HG02885 (cell line): ENCODE results near the gene MAL.

Source experiments
- ATAC-seq: cut with Tn5 transposase; IDR thresholded peaks from one replicate; pipeline ENCODE4 v1.9.1; 2021; ENCODE audit warnings: mild to moderate bottlenecking; ENCODE audit not compliant: unreplicated experiment, poor library complexity

MAL gene

GRCh38 chr2:95044601-95045000 is 19.1 kb downstream of the MAL start:
- ATAC-seq, result no peak

- ATAC-seq, result no peak
These were observed 21.0 kb downstream of the MAL start for GRCh38 chr2:95046371-95047112.

DNA sequence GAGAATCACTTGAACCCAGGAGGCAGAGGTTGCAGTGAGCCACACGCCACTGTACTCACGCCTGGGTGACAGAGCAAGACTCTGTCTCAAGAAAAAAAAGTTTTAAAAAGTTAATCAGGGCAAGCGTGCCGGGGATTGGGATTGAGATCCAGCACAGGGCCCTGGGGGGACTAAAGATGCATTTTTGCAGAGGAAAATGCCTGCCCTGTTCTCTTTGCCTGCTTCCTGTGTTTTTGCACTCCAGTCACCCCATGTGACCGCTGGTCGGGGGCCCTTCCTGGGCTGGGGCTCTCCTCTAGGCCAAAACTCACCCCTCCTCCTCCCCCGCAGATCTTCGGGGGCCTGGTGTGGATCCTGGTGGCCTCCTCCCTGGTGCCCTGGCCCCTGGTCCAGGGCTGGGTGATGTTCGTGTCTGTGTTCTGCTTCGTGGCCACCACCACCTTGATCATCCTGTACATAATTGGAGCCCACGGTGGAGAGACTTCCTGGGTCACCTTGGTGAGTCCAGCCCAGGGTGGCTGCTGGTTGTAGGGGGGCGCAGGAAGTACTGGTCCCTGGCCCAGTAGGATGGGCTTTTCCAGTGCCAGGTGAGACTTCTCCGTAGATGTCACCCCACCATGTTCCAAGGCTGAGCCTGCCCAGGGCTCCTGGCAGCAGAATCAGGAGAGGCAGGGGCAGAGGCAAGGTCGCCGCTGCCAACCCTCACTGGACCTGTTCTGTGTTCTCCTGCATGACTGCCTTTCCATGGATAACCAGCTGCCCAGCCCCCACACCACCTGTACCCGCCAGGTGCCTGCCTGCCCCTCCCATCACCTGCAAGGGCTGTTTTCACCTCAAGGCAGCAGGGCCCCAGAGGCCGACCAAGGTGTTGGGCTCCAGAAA is 22.4 kb downstream of the MAL start:
- no peak for ATAC-seq

GRCh38 chr2:95048825-95049682 is 23.5 kb downstream of the MAL start:
- no peak for ATAC-seq

DNA sequence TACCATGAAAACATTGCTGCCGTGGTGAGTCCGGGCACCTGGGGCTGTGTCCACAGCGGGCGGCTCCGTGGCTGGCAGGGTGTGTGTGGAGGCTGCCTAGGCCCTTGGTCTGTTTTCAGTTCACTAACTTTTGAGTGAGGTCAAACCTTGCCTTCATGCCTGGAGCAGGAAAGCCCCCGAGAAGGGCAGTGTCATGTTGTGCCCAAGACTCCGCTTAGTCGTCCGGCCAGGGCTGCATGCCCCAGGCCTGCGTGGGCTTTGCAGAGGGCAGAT is 24.1 kb downstream of the MAL start:
- no peak for ATAC-seq

GRCh38 chr2:95049961-95050360 is 24.5 kb downstream of the MAL start:
- no peak for ATAC-seq

DNA sequence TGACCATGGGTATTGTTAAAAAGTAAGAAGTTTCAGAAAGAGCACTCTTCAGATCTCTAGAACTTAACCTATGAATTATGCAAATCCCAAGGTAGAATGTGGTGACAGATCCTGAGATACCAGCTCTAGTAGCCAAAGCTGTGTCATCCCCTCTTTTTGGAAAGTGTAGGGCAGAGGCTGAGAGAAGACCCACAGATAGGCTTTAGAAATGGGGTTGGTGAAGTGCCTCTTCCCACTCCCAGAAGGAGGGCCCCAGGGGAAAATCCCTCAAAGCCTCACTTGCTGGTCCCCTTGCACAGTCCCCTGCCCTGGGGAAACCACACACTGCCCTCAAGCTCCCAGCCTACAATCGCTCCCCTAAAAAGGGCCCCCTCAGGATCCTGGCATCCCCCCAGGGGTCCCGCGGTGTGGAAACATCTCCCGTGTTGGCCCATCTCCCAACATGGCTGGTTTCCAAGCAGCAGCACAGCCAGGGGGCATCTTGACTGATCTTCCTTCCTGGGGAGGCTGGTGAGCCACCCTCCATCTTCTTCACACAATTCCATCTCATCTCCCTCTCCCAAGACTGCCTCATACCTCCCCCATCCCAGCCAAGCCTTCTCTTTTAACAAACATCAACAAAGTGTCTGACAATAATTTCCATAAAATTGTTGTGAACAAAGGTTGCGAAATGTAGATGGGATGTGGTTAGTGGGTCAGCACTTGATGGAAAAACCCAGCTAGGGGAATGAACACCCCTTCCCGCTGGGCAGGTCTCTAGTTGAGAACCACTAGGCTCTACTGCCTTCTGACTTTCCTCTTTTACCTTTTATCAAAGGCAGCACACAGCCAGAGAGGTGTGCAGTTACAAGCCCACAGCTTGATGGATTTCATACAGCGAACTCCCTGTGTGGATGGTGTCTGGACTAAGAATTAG is 25.1 kb downstream of the MAL start:
- ATAC-seq, result no peak

DNA sequence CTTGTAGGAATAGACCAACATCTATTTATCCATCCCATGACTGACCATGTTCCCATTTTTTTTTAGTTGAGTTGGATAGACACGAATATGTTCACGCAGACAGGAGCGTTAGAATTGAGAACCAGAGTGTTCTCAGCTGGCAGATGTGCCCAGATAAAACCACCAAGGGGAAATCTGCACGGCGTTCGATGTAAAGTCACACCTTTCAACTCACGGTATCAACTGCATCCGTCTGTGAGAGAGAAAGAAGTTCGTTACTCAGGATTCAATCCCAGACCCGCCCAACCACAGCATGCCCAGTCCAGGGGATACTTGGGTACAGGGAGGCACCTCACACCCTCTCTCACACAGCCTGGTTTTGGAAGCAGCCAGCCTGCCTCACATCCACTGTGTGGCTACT is 26.1 kb downstream of the MAL start:
- ATAC-seq, result no peak

DNA sequence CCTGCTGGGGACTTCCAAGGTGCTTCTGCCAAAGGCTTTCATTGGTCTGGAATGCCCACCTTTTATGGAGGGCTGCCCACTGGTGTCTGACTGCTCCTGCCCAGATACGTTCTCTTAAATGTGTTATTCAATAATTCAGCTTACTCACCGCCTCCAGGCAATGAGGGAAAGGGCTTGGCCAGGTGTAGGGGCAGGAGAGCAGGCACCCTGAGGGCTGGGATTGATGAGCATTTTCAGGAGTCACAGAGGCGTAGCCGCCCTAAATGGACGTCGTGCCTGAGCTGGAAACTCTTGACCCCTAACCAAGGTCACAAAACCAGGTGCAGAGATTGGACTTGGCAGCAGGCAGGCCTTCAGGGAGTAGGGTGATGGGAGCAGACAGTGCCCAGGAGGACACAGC is 26.8 kb downstream of the MAL start:
- no peak for ATAC-seq

GRCh38 chr2:95052804-95053479 is 27.4 kb downstream of the MAL start:
- ATAC-seq, result no peak

DNA sequence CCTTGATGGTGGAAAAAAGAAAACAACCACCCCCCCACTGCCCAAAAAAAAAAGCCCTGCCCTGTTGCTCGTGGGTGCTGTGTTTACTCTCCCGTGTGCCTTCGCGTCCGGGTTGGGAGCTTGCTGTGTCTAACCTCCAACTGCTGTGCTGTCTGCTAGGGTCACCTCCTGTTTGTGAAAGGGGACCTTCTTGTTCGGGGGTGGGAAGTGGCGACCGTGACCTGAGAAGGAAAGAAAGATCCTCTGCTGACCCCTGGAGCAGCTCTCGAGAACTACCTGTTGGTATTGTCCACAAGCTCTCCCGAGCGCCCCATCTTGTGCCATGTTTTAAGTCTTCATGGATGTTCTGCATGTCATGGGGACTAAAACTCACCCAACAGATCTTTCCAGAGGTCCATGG is 28.0 kb downstream of the MAL start:
- ATAC-seq, result no peak

GRCh38 chr2:95054016-95054415 is 28.5 kb downstream of the MAL start:
- no peak for ATAC-seq

DNA sequence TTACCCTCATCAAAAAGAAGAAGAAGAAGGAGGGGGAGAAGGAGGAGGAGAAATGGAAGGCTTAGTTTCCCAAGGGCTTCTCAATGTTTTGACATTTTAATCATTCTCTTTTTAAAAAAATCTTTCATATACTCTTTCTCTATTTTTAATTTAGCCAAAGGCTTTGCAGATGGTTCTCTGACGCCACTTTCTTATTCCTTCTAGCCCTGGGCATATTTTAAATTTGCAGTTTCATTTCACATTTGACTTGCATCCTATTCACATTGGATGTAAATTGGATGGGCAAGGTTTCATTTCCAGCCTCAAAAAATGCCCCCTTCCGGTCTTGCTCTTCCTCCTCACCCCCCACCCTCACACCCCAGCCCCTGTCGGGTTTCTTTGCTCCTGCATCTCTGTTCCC is 29.8 kb downstream of the MAL start:
- ATAC-seq, result no peak

GRCh38 chr2:95056044-95056443 is 30.5 kb downstream of the MAL start:
- no peak for ATAC-seq

DNA sequence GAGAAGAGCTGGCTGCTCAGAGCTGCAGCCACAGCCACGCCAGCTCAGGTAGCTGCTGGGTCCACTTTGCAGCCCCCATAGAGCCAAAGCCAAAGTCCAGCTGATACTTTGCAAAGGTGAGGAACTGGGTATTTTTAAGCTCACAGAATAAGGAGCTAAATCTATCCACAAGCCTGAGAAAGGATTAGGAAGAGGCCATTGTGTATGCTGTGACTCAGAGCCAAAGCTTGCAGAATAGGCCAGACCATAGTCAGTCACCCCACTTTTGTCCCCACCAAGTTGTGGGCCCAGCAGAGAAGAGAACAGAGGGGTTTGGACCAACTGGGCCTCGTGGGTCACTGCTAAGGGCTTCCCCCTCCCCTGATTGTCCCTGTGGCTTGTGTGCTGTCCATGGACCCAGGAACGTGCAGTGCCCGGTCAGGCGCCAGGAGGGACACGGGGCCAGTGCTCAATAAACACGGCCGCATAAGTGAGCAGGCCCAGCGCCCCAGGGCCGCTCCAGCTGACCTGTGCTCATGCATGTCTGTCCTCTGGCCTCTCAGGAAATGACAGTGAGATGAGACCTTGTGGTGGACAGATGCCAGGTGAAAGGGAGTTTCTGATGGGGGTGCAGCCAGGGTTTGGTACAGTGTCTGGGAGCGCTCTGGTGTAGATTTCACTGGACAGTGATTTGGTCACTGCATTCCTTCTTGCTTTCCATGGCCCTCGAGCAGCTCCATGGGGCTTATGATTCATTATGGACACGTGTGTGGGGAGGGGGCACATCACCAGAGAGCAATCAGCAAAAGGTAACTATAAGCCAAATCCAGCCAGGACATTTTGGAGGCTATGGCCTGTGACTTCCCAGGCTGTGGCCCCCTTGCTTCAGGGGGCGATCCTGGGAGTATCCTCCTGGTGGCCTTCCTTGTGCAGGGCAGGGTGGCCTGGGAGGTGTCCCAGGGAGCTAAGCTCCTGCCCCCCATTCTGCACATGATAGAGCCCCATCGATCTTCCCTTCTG is 31.3 kb downstream of the MAL start:
- no peak for ATAC-seq

GRCh38 chr2:95057535-95058370 is 32.2 kb downstream of the MAL start:
- ATAC-seq, result no peak

GRCh38 chr2:95058466-95058988 is 33.0 kb downstream of the MAL start:
- ATAC-seq, result no peak
